IMR-90 (cell line): ENCODE data around the gene MIEN1.

Experiments used
- BHLHE40 ChIP-seq: fragments of 150-350 bp; IDR thresholded peaks from 2 replicates; pipeline ENCODE4 v1.6.1; 2016; ENCODE audit warnings: mild to moderate bottlenecking, low read depth, low read length
- FOS ChIP-seq: fragments of 150-350 bp; IDR thresholded peaks from 2 replicates; pipeline ENCODE4 v1.6.1; 2016; ENCODE audit warnings: low read depth, low read length
- NFE2L2 ChIP-seq: fragments of 150-350 bp; IDR thresholded peaks from 2 replicates; pipeline ENCODE4 v1.6.1; 2016; ENCODE audit warnings: low read depth, mild to moderate bottlenecking, low read length
- POLR2A ChIP-seq: IDR thresholded peaks from 2 replicates; pipeline ENCODE4 v1.6.1; 2012; ENCODE audit warnings: mild to moderate bottlenecking, low read depth, low read length
- RAD21 ChIP-seq: IDR thresholded peaks from 2 replicates; pipeline ENCODE4 v1.6.1; 2012; ENCODE audit warnings: low read length, improper control_type of control experiment
- RCOR1 ChIP-seq: IDR thresholded peaks from 2 replicates; pipeline ENCODE4 v1.6.1; 2012; ENCODE audit warnings: mild to moderate bottlenecking, low read length, improper control_type of control experiment; ENCODE audit not compliant: insufficient replicate concordance
- RFX5 ChIP-seq: IDR thresholded peaks from 2 replicates; pipeline ENCODE4 v1.8.0; 2012; ENCODE audit warnings: low read depth, mild to moderate bottlenecking, low read length, moderate library complexity
- SMC3 ChIP-seq: fragments of 150-350 bp; IDR thresholded peaks from 2 replicates; pipeline ENCODE4 v1.6.1; 2016; ENCODE audit warnings: low read depth, mild to moderate bottlenecking, antibody characterized with exemption, low read length, moderate library complexity
- TF ChIP-seq, protein P1 (sequence below): conservative IDR thresholded peaks from 2 replicates; pipeline ENCODE4 v1.5.1; 2012; ENCODE audit warnings: mild to moderate bottlenecking, low read depth, low read length, improper control_type of control experiment
- TF ChIP-seq, protein P2 (sequence below): fragments of 150-350 bp; IDR thresholded peaks from 2 replicates; pipeline ENCODE4 v1.6.1; 2017; ENCODE audit warnings: mild to moderate bottlenecking, antibody characterized with exemption, low read length, low read depth
- TF ChIP-seq, protein P3 (sequence below): fragments of 150-350 bp; IDR thresholded peaks from 2 replicates; pipeline ENCODE4 v1.6.1; 2016; ENCODE audit warnings: low read depth, mild to moderate bottlenecking, low read length, moderate library complexity, borderline replicate concordance

DNA sequence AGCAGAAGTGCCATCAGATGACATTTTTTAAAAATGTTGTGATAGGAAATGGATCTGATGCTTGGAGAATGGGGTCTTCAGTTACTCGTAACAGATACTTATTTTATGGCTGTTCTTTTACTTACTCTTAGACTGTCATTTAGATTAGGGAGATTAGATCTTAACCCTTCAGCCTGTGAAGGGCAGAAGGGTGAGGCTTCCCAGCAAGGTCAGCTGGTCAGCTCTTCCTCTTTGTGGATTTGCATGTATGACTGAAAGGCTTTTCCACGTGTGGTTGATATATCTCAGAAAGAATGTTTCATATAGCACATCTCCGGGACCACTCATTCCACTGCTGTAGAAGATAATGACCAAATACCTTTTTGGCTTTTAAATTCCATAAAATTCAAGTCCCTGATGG is 34.8 kb upstream of the MIEN1 start:
- TF ChIP-seq, protein P1, sequence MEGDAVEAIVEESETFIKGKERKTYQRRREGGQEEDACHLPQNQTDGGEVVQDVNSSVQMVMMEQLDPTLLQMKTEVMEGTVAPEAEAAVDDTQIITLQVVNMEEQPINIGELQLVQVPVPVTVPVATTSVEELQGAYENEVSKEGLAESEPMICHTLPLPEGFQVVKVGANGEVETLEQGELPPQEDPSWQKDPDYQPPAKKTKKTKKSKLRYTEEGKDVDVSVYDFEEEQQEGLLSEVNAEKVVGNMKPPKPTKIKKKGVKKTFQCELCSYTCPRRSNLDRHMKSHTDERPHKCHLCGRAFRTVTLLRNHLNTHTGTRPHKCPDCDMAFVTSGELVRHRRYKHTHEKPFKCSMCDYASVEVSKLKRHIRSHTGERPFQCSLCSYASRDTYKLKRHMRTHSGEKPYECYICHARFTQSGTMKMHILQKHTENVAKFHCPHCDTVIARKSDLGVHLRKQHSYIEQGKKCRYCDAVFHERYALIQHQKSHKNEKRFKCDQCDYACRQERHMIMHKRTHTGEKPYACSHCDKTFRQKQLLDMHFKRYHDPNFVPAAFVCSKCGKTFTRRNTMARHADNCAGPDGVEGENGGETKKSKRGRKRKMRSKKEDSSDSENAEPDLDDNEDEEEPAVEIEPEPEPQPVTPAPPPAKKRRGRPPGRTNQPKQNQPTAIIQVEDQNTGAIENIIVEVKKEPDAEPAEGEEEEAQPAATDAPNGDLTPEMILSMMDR, result no peak
- no peak for TF ChIP-seq POLR2A
- TF ChIP-seq NFE2L2, result no peak
- TF ChIP-seq RCOR1, result no peak
- no peak for TF ChIP-seq RAD21
- TF ChIP-seq RFX5, result no peak
- TF ChIP-seq, protein P2, sequence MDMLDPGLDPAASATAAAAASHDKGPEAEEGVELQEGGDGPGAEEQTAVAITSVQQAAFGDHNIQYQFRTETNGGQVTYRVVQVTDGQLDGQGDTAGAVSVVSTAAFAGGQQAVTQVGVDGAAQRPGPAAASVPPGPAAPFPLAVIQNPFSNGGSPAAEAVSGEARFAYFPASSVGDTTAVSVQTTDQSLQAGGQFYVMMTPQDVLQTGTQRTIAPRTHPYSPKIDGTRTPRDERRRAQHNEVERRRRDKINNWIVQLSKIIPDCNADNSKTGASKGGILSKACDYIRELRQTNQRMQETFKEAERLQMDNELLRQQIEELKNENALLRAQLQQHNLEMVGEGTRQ, result no peak
- TF ChIP-seq SMC3, result no peak
- TF ChIP-seq FOS, result no peak
- TF ChIP-seq BHLHE40, result no peak
- TF ChIP-seq, protein P3, sequence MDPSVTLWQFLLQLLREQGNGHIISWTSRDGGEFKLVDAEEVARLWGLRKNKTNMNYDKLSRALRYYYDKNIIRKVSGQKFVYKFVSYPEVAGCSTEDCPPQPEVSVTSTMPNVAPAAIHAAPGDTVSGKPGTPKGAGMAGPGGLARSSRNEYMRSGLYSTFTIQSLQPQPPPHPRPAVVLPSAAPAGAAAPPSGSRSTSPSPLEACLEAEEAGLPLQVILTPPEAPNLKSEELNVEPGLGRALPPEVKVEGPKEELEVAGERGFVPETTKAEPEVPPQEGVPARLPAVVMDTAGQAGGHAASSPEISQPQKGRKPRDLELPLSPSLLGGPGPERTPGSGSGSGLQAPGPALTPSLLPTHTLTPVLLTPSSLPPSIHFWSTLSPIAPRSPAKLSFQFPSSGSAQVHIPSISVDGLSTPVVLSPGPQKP, result no peak
